Small intestine (tissue), 7 donors: ENCODE data around the gene FRMD4A. TPM values are rescaled to one million over a fixed set of nuclear protein-coding genes. Genes with fewer than 3 reads are reported as not detected.

Source experiments
- DNase-seq, 2 donors: peaks; one replicate each; pipeline versions ENCODE4 v3.0.0 to v3.0.0-alpha.2; 2013
- FAIRE-seq: peaks from 2 replicates; lab custom pipeline; 2012; peaks lifted over from hg19 to GRCh38; lab: Jason Lieb, UNC
- H3K27ac ChIP-seq, 3 donors: one replicate each; pipeline ENCODE4 v1.5.1; 2013; ENCODE audit warnings: low read length in 2 of 3, mild to moderate bottlenecking in 2 of 3, control low read depth in 1 of 3, inconsistent platforms in 1 of 3, low read depth in 1 of 3, moderate library complexity in 1 of 3
- H3K27me3 ChIP-seq, 3 donors: one replicate each; pipeline ENCODE4 v1.6.1; 2013; ENCODE audit warnings: low read length in 3 of 3, inconsistent platforms in 1 of 3; ENCODE audit not compliant: control insufficient read depth in 3 of 3, insufficient read depth in 3 of 3
- H3K36me3 ChIP-seq, 3 donors: one replicate each; pipeline ENCODE4 v1.6.1; 2013; ENCODE audit warnings: low read length in 3 of 3, inconsistent platforms in 1 of 3, low read depth in 1 of 3, mild to moderate bottlenecking in 1 of 3, moderate library complexity in 1 of 3; ENCODE audit not compliant: control insufficient read depth in 3 of 3, insufficient read depth in 2 of 3
- H3K4me1 ChIP-seq, 3 donors: one replicate each; pipeline ENCODE4 v1.6.1; 2013; ENCODE audit warnings: low read length in 2 of 3, inconsistent platforms in 1 of 3, low read depth in 1 of 3, mild to moderate bottlenecking in 1 of 3, moderate library complexity in 1 of 3; ENCODE audit not compliant: control insufficient read depth in 3 of 3, insufficient read depth in 2 of 3
- H3K4me3 ChIP-seq, 3 donors: one replicate each; pipeline ENCODE4 v1.5.1; 2013; ENCODE audit warnings: low read length in 3 of 3, control low read depth in 1 of 3, inconsistent platforms in 1 of 3, low read depth in 1 of 3, mild to moderate bottlenecking in 1 of 3, moderate library complexity in 1 of 3
- H3K9me3 ChIP-seq, 2 donors: one replicate each; pipeline ENCODE4 v1.6.1; 2013; ENCODE audit warnings: low read depth in 1 of 2, low read length in 1 of 2; ENCODE audit not compliant: control insufficient read depth in 2 of 2, insufficient read depth in 1 of 2
- WGBS, 3 donors: extraction: QIAGEN DNeasy Blood & Tissue Kit; methylation state at CpG; one replicate each; pipeline ENCODE4 v1.1.7; 2013; 5-methylcytosine and 5-hydroxymethylcytosine counted together
- polyA plus RNA-seq, 4 donors: library from polyadenylated mRNA; stranded (reverse) in 3 of 4; unstranded in 1 of 4; fragments of 200-250 nt in 3 of 4; fragments of 120-200 nt in 1 of 4; gene quantifications; one replicate each; pipeline versions ENCODE4 v1.2.1 to v1.2.3, GENCODE V29; 2013
- donor health status: healthy with polysubstance abuse.
- donor health status: control.
- donor health status: control.
- donor health status: Bipolar disorder and iron deficiency.
- donor health status: healthy.

The FRMD4A gene
- polyA plus RNA-seq, 4 donors = 0.45 to 16.9 (median 6.2) TPM

DNA sequence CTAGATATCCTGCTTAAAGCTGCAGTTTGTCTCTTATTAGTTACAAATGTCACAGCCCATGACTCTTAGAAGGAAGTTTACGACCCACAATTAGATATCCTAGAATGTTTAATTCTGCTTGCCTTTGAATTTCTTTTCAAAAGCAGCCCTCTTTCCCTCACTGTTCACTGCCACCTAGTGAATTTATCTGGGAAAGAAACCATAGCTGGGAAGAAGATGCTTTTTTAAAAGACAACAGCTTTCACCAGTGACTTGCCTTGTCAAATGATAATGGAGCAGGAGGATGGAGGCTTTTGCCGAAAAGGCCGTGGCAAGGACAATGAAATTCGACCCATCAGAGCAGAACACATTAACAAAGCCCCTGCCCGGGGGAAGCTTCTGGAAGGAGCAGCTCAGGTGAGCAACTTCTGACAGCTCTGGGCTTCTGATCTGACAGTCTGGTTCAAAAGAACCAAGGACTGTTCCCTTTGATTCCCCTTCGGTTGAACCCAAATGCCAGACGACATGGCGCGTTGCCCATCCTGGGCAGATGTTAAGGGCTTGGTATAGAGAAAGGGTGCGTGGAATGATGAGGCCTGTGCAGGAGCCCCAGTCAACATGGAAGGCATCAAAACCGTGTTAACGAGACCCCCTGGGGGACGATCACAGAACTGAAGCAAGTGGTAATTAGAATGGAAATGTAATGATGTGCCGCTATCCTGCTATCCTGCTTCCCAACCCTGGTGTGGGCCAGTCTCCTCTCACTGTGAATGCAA is 236.8 kb downstream of the FRMD4A start:
- Histone ChIP-seq H3K27ac (no peak overlapping the region), H3K4me1 (no peaks in the 10 kb centered on the region), H3K4me3 (no peak overlapping the region), H3K36me3 (no peaks in the 10 kb centered on the region), H3K9me3 (no peaks in the 10 kb centered on the region), H3K27me3 (no peaks in the 10 kb centered on the region)
- WGBS, 3 donors = 55 to 68% (median 65%) methylated on average over 14 of the region's 14 CpGs
- FAIRE-seq (no peak), DNase-seq (peak in 1 of 2 donors; percentile 11)

DNA sequence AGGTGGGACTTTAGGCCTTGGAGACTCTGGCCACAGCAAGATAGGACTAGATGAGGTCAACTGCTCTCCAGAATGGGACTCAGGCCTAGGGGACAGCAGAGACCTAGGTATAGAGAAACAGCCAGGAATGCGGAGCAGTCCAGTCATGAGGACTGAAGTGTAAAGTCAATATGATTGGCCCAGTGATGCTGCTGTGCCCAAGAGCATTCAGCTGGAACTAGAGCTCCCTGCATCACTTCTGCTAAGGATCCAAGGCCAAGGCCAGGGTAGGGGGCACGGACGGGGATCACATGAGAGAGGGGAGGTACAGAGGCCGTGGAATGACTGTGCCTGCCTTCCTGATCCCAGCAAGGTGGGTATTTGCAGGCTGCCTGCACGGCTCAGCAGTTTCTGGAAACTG is 237.9 kb downstream of the FRMD4A start:
- H3K4me3 ChIP-seq = no peak overlapping the region
- DNase-seq = no peak
- no peak overlapping the region for H3K27ac ChIP-seq
- H3K4me1 ChIP-seq = no peaks in the 10 kb centered on the region
- no peaks in the 10 kb centered on the region for H3K36me3 ChIP-seq
- no peaks in the 10 kb centered on the region for H3K27me3 ChIP-seq
- no peaks in the 10 kb centered on the region for H3K9me3 ChIP-seq
- WGBS, 3 donors = 70 to 86% (median 78%) methylated on average over 5 of the region's 5 CpGs
- no peak for FAIRE-seq

DNA sequence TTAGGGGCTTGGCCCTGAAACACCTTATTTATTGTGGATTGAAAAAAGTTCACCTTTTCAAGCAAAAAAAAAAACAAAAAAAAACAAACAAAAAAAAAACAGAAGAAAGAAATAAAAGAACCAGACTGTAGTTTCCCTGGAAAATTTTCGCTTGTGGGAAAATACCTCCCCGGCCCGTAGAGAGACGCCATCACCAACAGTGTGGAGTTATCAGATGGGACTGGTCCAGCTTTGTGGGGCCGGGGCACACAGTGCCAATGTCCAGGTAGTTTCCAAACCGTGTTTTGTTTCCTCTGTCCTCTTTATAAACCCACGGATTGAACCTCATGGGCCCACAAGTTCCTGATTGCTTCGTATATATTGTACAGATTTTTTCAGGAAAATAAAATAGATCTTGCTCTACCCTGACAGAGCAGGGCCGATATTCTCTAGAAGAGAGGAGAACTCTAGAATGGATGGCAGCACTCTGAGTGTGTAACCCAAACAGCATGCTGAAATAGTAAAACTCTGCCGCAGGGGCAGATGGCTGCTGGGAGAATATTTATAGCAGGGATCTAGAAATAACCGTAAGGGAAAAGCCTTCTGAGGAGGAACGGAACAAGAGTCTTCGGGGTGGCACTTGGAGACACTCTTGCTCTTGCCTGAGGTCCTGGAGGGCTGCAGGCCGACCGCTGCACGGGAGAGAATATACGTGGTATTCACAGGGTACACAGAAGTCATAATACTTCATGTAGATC is 241.0 kb downstream of the FRMD4A start:
- no peak overlapping the region for H3K4me3 ChIP-seq
- 75 to 86% (median 79%) methylated on average over 17 of the region's 17 CpGs for WGBS, 3 donors
- no peak for FAIRE-seq

DNA sequence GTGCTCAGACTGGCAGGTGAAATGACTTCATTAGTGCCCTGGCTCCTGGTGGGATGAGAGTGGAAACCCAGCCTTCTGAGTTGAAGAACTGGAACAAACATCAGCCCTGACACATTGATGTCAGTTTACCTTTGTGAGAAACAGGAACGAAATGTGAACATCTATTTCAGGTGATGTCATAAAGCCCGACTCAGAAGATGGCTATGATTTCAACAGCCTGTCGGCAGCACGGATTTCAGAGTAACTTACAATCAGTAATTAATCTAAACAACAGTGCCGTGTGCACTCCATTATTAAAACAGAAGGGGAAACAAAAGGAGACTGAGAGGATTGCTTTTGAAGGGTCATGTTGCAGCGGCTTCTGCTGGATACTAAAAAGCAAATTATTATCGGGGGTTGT is 243.2 kb downstream of the FRMD4A start:
- Histone ChIP-seq H3K4me1 (no peaks in the 10 kb centered on the region), H3K9me3 (no peaks in the 10 kb centered on the region), H3K27me3 (no peaks in the 10 kb centered on the region), H3K4me3 (no peak overlapping the region), H3K36me3 (no peaks in the 10 kb centered on the region), H3K27ac (no peak overlapping the region)
- DNase-seq (no peak), FAIRE-seq (no peak)
- 33 to 62% (median 48%) methylated on average over 7 of the region's 7 CpGs for WGBS, 3 donors

More for the DNA sequence above, 241.0 kb downstream of the FRMD4A start:
- Histone ChIP-seq H3K27ac (no peak overlapping the region), H3K36me3 (no peaks in the 10 kb centered on the region), H3K4me1 (no peaks in the 10 kb centered on the region), H3K9me3 (no peaks in the 10 kb centered on the region), H3K27me3 (no peaks in the 10 kb centered on the region)
- DNase-seq = no peak

DNA sequence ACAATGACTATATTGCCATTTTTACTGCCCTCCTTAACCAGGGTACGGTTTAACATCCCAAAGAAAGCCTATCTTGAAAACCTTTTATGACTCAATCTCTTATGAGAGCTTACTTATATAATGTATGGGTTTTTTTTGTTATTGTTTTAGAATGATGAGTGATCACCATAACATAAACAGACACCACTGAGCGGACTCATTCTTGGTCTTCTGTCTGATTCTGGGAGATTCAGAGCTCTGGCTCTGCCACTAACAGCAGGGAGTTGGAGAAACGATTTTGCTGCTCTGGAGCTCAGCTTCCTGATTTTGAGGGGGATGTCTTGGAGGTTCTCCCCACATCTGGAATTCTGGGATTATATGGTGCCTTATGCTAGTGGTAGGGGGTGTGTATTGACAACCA is 244.1 kb downstream of the FRMD4A start:
- Histone ChIP-seq H3K4me3 (no peak overlapping the region), H3K9me3 (no peaks in the 10 kb centered on the region), H3K27ac (no peak overlapping the region), H3K27me3 (no peaks in the 10 kb centered on the region), H3K36me3 (no peaks in the 10 kb centered on the region), H3K4me1 (no peaks in the 10 kb centered on the region)
- no peak for DNase-seq
- no peak for FAIRE-seq
- WGBS, 3 donors = 57 to 68% (median 61%) methylated on average over 3 of the region's 3 CpGs

DNA sequence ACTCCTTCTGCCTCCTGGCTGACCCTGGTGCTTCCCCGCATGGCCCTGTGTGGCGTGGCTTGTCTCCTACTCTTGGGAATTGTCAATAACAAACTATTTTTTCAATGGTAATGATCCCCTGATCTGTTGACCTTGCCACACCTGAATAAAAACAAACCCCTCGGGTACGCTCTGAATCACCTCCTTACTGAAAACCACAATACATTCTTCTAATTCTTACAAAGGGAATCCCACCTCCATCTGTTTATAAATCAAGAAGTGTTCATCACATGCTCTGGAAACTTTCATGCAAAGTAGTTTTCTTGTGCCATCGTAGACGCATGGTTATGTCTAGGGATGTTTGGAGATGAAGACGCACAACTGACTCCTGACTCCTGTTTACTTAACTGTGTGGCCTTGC is 245.8 kb downstream of the FRMD4A start:
- no peak for FAIRE-seq
- Histone ChIP-seq H3K27me3 (no peaks in the 10 kb centered on the region), H3K27ac (no peak overlapping the region), H3K4me1 (no peaks in the 10 kb centered on the region), H3K4me3 (no peak overlapping the region), H3K36me3 (no peaks in the 10 kb centered on the region), H3K9me3 (no peaks in the 10 kb centered on the region)
- DNase-seq = no peak
- WGBS, 3 donors = 69 to 81% (median 75%) methylated on average over 7 of the region's 7 CpGs

DNA sequence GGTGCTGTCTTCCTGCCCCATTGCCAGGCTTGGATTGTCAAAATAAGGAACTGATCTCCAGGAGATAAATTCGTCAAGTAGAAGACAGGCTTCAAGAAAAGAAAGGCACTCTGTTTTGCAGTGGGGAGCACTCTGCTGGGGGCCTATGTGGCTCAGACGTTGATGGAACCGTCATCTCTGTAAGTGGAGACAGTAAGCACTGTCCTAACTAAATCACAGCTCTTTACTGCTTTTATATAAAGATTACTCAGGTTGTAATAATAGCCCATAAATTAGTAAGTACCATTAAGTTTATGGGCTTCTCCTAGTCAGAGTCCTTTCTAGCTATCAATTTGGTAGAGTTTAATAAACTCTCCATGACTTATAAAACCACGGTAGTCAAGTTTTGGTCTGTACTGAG is 249.9 kb downstream of the FRMD4A start:
- FAIRE-seq = no peak
- no peak for DNase-seq
- H3K4me1 ChIP-seq = no peaks in the 10 kb centered on the region

DNA sequence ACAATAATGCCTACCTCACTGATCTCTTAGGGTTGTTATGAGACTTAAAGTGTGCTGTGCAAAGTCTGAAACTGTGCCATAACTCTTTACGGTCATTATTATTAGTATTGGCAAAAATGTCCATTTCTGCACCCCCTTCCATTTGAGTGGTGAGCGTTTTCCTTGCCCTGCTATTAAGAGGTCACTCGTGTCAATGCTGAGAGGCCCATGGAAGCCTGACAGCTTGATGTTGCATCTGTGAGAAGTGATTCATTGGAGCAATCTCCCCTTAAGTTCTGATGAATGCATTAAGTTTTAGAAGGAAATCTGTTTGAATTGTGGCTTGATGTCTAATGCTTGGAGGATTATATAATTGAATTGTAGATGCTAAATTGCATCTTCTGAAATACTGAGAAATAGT is 253.3 kb downstream of the FRMD4A start:
- Histone ChIP-seq H3K9me3 (no peaks in the 10 kb centered on the region), H3K27ac (no peak overlapping the region), H3K4me1 (no peaks in the 10 kb centered on the region), H3K36me3 (no peaks in the 10 kb centered on the region), H3K4me3 (no peak overlapping the region), H3K27me3 (no peaks in the 10 kb centered on the region)
- FAIRE-seq = no peak
- no peak for DNase-seq
- WGBS, 3 donors = 68 to 69% (median 68%) methylated on average over 3 of the region's 3 CpGs

More for the DNA sequence above, 249.9 kb downstream of the FRMD4A start:
- H3K36me3 ChIP-seq = no peaks in the 10 kb centered on the region
- no peak overlapping the region for H3K4me3 ChIP-seq
- 49 to 78% (median 62%) methylated on average over 4 of the region's 4 CpGs for WGBS, 3 donors
- H3K27ac ChIP-seq = no peak overlapping the region
- no peaks in the 10 kb centered on the region for H3K27me3 ChIP-seq
- H3K9me3 ChIP-seq = no peaks in the 10 kb centered on the region
